ENCODE results near the gene PLCB2.
A peak's percentile ranks its signal among the peaks of the same experiment; 100 is the strongest.

The PLCB2 gene

GRCh38 chr15:40286061-40286532 lies 21.6 kb downstream of the PLCB2 start:
- no peak for DNase-seq (ENCODE audit: low spot score)

GRCh38 chr15:40285554-40286011 lies 22.2 kb downstream of the PLCB2 start:
- DNase-seq (ENCODE audit: low spot score) = no peak

- no peak for DNase-seq (ENCODE audit: low spot score)
Measured at GRCh38 chr15:40285151-40285550, 22.6 kb downstream of the PLCB2 start.

- DNase-seq (ENCODE audit: low spot score) = no peak
Measured at GRCh38 chr15:40283615-40284300, 24.0 kb downstream of the PLCB2 start.

GRCh38 chr15:40282869-40283614 lies 24.7 kb downstream of the PLCB2 start, which contains the start of gene ANKRD63:
ANKRD63 (minus strand) TSS chr15:40283064; CDS start chr15:40282586, 478 bp downstream.
- no peak for DNase-seq (ENCODE audit: low spot score)

GRCh38 chr15:40282147-40282868 lies 25.4 kb downstream of the PLCB2 start:
- DNase-seq (ENCODE audit: low spot score) = no peak

- DNase-seq (ENCODE audit: low spot score) = no peak
Measured at GRCh38 chr15:40281801-40282146, 26.0 kb downstream of the PLCB2 start.

GRCh38 chr15:40281057-40281800 lies 26.5 kb downstream of the PLCB2 start:
- DNase-seq (ENCODE audit: low spot score) = no peak

GRCh38 chr15:40280260-40281056 lies 27.3 kb downstream of the PLCB2 start:
- DNase-seq (ENCODE audit: low spot score) = no peak

- peak; percentile 56 for DNase-seq (ENCODE audit: low spot score)
Measured at GRCh38 chr15:40279437-40280141, 28.1 kb downstream of the PLCB2 start.

- no peak for DNase-seq (ENCODE audit: low spot score)
Measured at GRCh38 chr15:40278026-40278425, 29.7 kb downstream of the PLCB2 start.

- DNase-seq (ENCODE audit: low spot score) = peak; percentile 44
Measured at GRCh38 chr15:40277471-40277870, 30.3 kb downstream of the PLCB2 start.

GRCh38 chr15:40276927-40277326 lies 30.8 kb downstream of the PLCB2 start:
- DNase-seq (ENCODE audit: low spot score) = no peak

- DNase-seq (ENCODE audit: low spot score) = no peak
Measured at GRCh38 chr15:40275954-40276353, 31.8 kb downstream of the PLCB2 start.

GRCh38 chr15:40275523-40275922 lies 32.2 kb downstream of the PLCB2 start:
- no peak for DNase-seq (ENCODE audit: low spot score)

- DNase-seq (ENCODE audit: low spot score) = peak; percentile 90
Measured at GRCh38 chr15:40274350-40275274, 33.1 kb downstream of the PLCB2 start.

- no peak for DNase-seq (ENCODE audit: low spot score)
Measured at GRCh38 chr15:40273428-40273827, 34.3 kb downstream of the PLCB2 start.

GRCh38 chr15:40272485-40273056 lies 35.2 kb downstream of the PLCB2 start:
- DNase-seq (ENCODE audit: low spot score) = peak; percentile 54

Measured in NAMALWA (cell line).